GM12864 (cell line): Measurements from ENCODE around the gene THEMIS2.
A peak's percentile ranks its signal among the peaks of the same experiment; 100 is the strongest.

Source experiments
- DNase-seq: peaks from one replicate; pipeline ENCODE4 v3.0.0-alpha.2; 2011; ENCODE audit warnings: low read depth
- H3K4me3 ChIP-seq: 2 replicates; pipeline ENCODE4 v1.5.1; 2011; ENCODE audit warnings: mild to moderate bottlenecking, low read depth, low read length, control low read depth
- TF ChIP-seq, protein P1 (sequence below): IDR thresholded peaks from 2 replicates; pipeline ENCODE4 v1.5.1; 2011; ENCODE audit warnings: low read depth, mild to moderate bottlenecking, moderate library complexity, low read length, control low read depth, inconsistent platforms; ENCODE audit errors: missing control alignments

The THEMIS2 gene

DNA sequence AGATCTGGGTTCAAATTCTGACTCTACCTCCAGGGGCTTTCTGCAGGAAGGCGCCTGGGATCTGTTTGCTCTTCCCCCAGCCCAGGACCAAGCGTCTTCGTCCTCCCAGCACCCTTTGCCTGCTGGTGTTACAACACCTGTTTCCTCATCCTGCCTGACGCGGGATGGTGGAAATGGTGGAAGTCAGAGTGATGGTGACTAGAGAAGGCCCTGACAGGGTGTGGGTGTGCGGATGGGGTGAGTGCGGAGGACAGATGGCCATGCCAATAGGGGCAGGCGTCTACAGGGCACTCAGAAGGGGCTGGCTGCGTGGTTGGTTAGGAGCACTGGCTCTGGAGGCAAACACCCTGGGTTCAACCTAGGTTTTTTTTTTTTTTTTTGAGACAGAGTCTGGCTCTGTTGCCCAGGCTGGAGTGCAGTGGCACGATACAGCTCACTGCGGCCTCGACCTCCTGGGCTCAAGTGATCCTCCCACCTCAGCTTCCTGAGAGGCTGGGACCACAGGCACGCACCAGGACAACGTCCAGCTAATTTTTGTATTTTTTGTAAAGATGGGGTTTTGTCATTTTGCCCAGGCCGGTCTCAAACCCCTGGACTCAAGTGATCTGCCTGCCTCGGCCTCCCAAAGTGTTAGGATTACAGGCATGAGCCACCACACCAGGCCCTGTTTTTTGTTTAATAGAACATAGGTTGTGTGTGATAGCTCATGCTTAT lies 1.5 kb downstream of the THEMIS2 start:
- DNase-seq = no peak
- peak overlapping the region; percentile 72 for H3K4me3 ChIP-seq

DNA sequence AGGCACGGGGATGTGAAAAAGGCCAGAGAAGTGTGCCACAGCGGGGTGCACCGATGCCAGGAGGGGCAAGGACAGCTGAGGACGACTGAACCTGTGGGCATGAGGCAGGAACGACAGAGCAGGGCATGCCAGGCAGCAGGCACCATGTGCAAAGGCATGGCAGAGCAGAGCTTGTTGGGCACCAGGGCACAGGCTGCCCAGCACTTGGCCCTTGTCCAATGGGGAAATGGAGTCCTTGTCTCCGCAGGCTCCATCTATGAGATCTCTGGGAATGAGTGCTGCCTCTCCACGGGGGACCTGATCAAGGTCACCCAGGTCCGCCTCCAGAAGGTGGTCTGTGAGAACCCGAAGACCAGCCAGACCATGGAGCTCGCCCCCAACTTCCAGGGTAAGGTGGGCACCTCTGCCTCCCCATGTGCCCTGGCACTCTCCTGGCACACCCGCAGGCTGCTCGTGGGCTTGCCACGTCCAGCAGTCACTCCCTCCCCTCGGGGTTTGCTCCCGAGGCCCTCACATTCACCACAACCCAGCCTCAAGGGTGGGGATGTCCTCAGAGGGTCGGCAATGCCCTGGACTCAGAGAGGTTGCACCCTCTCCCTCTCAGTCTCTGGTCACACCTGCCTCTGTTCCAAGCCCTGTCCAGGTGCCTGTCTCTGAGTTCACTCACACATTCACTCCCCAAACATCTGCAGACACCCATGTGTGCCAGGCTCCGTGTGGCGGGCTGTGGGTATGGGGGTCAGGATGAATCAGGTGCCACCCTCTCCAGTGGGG lies 4.2 kb downstream of the THEMIS2 start:
- H3K4me3 ChIP-seq = no peak overlapping the region
- no peak for DNase-seq
- TF ChIP-seq, protein P1, sequence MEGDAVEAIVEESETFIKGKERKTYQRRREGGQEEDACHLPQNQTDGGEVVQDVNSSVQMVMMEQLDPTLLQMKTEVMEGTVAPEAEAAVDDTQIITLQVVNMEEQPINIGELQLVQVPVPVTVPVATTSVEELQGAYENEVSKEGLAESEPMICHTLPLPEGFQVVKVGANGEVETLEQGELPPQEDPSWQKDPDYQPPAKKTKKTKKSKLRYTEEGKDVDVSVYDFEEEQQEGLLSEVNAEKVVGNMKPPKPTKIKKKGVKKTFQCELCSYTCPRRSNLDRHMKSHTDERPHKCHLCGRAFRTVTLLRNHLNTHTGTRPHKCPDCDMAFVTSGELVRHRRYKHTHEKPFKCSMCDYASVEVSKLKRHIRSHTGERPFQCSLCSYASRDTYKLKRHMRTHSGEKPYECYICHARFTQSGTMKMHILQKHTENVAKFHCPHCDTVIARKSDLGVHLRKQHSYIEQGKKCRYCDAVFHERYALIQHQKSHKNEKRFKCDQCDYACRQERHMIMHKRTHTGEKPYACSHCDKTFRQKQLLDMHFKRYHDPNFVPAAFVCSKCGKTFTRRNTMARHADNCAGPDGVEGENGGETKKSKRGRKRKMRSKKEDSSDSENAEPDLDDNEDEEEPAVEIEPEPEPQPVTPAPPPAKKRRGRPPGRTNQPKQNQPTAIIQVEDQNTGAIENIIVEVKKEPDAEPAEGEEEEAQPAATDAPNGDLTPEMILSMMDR = no peak

More for the DNA sequence above, 1.5 kb downstream of the THEMIS2 start:
- TF ChIP-seq, protein P1 = no peak

DNA sequence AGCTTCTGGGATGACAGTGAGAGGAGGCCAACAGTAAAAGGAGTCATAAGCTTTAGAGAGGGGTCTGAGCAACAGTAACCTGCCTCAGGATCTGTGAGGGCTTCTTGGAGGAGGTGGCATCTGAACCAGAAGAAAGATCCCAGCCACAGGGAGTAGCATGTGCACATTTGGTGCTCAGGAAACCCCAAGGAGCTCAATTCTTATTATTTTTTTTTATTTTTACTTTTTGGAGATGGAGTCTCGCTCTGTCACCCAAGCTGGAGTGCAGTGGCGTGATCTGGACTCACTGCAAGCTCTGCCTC lies 4.7 kb downstream of the THEMIS2 start:
- no peak overlapping the region for H3K4me3 ChIP-seq
- DNase-seq = no peak
- TF ChIP-seq, protein P1 = no peak

DNA sequence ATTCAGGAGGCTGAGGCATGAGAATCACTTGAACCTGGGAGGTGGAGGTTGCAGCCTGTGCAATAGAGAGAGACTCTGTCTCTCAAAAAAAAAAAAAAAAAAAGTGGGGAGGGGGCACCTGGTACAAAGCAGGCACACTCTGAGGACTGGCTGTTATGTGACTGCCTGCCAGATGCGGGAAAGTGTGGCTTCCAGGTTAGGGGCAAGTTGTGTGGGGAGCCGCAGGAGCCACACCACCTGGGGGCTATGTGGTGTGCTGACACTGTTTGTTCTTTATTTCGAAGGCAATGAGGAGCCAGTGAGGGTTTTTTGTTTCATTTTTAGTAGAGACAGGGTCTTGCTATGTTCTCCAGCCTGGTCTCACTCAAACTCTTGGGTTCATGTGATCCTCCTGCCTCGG lies 5.7 kb downstream of the THEMIS2 start:
- no peak overlapping the region for H3K4me3 ChIP-seq
- no peak for DNase-seq
- TF ChIP-seq, protein P1 = no peak

DNA sequence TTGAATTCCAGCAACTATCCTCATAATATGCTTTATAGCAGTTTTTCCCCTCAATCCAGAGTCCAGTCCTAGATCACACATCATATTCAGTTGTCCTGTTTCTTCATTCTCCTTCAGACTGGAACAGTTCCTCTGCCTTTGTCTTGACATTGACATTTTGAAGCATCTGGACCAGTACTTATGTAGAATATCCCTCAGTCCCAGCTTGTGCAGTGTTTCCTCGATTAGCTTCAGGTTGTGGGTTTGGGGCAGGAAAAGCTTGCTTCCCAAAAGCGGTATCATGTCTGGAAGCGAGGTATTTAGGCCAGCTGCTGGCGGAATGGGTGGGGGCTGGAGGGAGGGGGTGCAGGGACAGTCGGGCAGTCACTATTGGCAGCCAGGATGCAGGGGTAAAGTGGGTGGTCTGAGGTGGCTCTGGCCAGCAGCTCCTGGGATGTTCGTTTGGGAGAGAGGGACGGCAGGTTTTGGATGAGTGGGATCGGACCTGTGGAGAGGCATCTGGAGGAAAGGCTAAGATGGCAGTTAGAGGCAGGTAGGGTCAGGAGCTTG lies 6.5 kb downstream of the THEMIS2 start:
- TF ChIP-seq, protein P1 = no peak
- no peak overlapping the region for H3K4me3 ChIP-seq
- DNase-seq = no peak

DNA sequence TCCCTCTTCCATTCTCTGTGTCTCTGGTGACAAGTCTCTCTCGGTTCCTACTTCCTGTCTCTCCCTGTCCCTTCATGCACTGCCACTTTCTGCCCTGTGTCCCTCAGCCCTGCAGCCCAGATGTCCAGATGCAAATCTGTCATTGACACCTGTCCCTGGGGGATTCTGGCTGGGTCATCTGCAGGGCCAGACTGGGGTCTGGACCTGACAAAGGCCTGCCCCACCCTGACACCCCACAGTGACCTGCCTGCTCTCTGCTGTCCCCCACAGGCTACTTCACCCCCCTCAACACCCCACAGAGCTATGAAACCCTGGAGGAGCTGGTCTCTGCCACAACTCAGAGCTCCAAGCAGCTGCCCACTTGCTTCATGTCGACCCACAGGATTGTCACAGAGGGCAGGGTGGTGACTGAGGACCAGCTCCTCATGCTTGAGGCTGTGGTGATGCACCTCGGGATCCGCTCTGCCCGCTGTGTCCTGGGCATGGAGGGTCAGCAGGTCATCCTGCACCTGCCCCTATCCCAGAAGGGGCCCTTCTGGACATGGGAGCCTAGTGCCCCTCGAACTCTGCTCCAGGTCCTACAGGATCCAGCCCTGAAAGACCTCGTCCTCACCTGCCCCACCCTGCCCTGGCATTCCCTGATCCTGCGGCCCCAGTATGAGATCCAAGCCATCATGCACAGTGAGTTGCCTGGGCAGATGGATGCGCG lies 7.2 kb downstream of the THEMIS2 start:
- no peak for DNase-seq
- H3K4me3 ChIP-seq = no peak overlapping the region
- TF ChIP-seq, protein P1 = no peak
